Liver (tissue), 9 donors: Measurements from ENCODE around the gene PHOSPHO1. TPM values are rescaled to one million over a fixed set of nuclear protein-coding genes. Genes with fewer than 3 reads are reported as not detected.

Source experiments
- DNase-seq: peaks from one replicate; pipeline ENCODE4 v3.0.0-alpha.2; 2017; ENCODE audit warnings: low spot score
- H3K27ac ChIP-seq, 2 donors: one replicate each; pipeline ENCODE4 v1.7.0; 2013; ENCODE audit warnings: inconsistent platforms in 2 of 2, low read length in 2 of 2, control low read depth in 1 of 2, low read depth in 1 of 2, mild to moderate bottlenecking in 1 of 2
- H3K27me3 ChIP-seq, 4 donors: one replicate each; pipeline versions ENCODE4 v1.6.1 to v1.7.0; 2013; ENCODE audit warnings: low read length in 3 of 4, inconsistent platforms in 1 of 4, mild to moderate bottlenecking in 1 of 4, moderate library complexity in 1 of 4; ENCODE audit not compliant: control insufficient read depth in 4 of 4, insufficient read depth in 4 of 4
- H3K36me3 ChIP-seq, 4 donors: one replicate each; pipeline versions ENCODE4 v1.6.1 to v1.7.0; 2013; ENCODE audit warnings: low read length in 3 of 4, mild to moderate bottlenecking in 3 of 4, low read depth in 1 of 4, moderate library complexity in 1 of 4; ENCODE audit not compliant: control insufficient read depth in 4 of 4, insufficient read depth in 3 of 4
- H3K4me1 ChIP-seq, 4 donors: one replicate each; pipeline versions ENCODE4 v1.6.1 to v1.7.0; 2013; ENCODE audit warnings: low read length in 3 of 4, mild to moderate bottlenecking in 3 of 4, moderate library complexity in 1 of 4; ENCODE audit not compliant: control insufficient read depth in 4 of 4, insufficient read depth in 4 of 4
- H3K4me3 ChIP-seq, 3 donors: one replicate each; pipeline versions ENCODE4 v1.6.1 to v1.7.0; 2013; ENCODE audit warnings: low read length in 3 of 3, control low read depth in 1 of 3, low read depth in 1 of 3, mild to moderate bottlenecking in 1 of 3
- H3K9ac ChIP-seq, 2 donors: one replicate each; pipeline ENCODE4 v1.7.0; 2013; ENCODE audit warnings: low read length in 2 of 2, mild to moderate bottlenecking in 2 of 2, moderate library complexity in 2 of 2, control low read depth in 1 of 2, low read depth in 1 of 2
- H3K9me3 ChIP-seq, 4 donors: one replicate each; pipeline versions ENCODE4 v1.6.1 to v1.7.0; 2013; ENCODE audit warnings: low read length in 3 of 4; ENCODE audit not compliant: control insufficient read depth in 4 of 4
- EGR1 ChIP-seq, 2 donors: IDR thresholded peaks; 2 replicates each; pipeline ENCODE4 v1.6.1; 2016 to 2018; ENCODE audit warnings: antibody characterized with exemption in 2 of 2, low read depth in 2 of 2
- FOXA1 ChIP-seq: IDR thresholded peaks from 2 replicates; pipeline ENCODE4 v1.6.1; 2016; ENCODE audit warnings: antibody characterized with exemption
- FOXA2 ChIP-seq: IDR thresholded peaks from 2 replicates; pipeline ENCODE4 v1.6.1; 2016; ENCODE audit warnings: antibody characterized with exemption
- GABPA ChIP-seq, 2 donors: IDR thresholded peaks in 1 of 2; conservative IDR thresholded peaks in 1 of 2; 2 replicates each; pipeline ENCODE4 v1.6.1; 2016; ENCODE audit warnings: antibody characterized with exemption in 2 of 2, mild to moderate bottlenecking in 1 of 2, moderate library complexity in 1 of 2
- HNF4A ChIP-seq, 2 donors: conservative IDR thresholded peaks; 2 replicates each; pipeline ENCODE4 v1.6.1; 2016; ENCODE audit warnings: antibody characterized with exemption in 2 of 2, mild to moderate bottlenecking in 2 of 2
- HNF4G ChIP-seq: IDR thresholded peaks from 2 replicates; pipeline ENCODE4 v1.6.1; 2016; ENCODE audit warnings: antibody characterized with exemption
- JUND ChIP-seq, 2 donors: IDR thresholded peaks; 2 replicates each; pipeline ENCODE4 v1.6.1; 2016; ENCODE audit warnings: antibody characterized with exemption in 2 of 2
- NR2F2 ChIP-seq: IDR thresholded peaks from 2 replicates; pipeline ENCODE4 v1.6.1; 2016; ENCODE audit warnings: antibody characterized with exemption
- RAD21 ChIP-seq, 2 donors: IDR thresholded peaks; 2 replicates each; pipeline ENCODE4 v1.6.1; 2016; ENCODE audit warnings: antibody characterized with exemption in 2 of 2, mild to moderate bottlenecking in 2 of 2
- RXRA ChIP-seq, 2 donors: IDR thresholded peaks; 2 replicates each; pipeline ENCODE4 v1.6.1; 2017 to 2018; ENCODE audit warnings: antibody characterized with exemption in 2 of 2, mild to moderate bottlenecking in 1 of 2
- SP1 ChIP-seq: IDR thresholded peaks from 2 replicates; pipeline ENCODE4 v1.6.1; 2018; ENCODE audit warnings: antibody characterized with exemption, mild to moderate bottlenecking
- TAF1 ChIP-seq: conservative IDR thresholded peaks from 2 replicates; pipeline ENCODE4 v1.6.1; 2016; ENCODE audit warnings: antibody characterized with exemption, mild to moderate bottlenecking
- YY1 ChIP-seq: IDR thresholded peaks from 2 replicates; pipeline ENCODE4 v1.6.1; 2016; ENCODE audit warnings: antibody characterized with exemption, mild to moderate bottlenecking
- WGBS: extraction: QIAGEN DNeasy Blood & Tissue Kit; methylation state at CpG from one replicate; pipeline ENCODE4 v1.1.7; 2013; 5-methylcytosine and 5-hydroxymethylcytosine counted together
- polyA plus RNA-seq, 2 donors: library from polyadenylated mRNA; stranded (reverse) in 1 of 2; unstranded in 1 of 2; fragments of 200-250 nt in 1 of 2; fragments of >200 nt in 1 of 2; fragmentation: Nextera tagmentation in 1 of 2; extraction: Ambion mirVana in 1 of 2; gene quantifications; one replicate each; pipeline versions ENCODE4 v1.2.1 to v1.2.3, GENCODE V29; 2013 to 2015
- total RNA-seq, 2 donors: library from RNA; depleted of rRNA; stranded (reverse); fragments of >200 nt; gene quantifications; one replicate each; pipeline ENCODE4 v1.2.3, GENCODE V29; 2014
- TF ChIP-seq, protein P1 (sequence below): IDR thresholded peaks from 2 replicates; pipeline ENCODE4 v1.6.1; 2016; ENCODE audit warnings: antibody characterized with exemption, mild to moderate bottlenecking
- TF ChIP-seq, protein P2 (sequence below): IDR thresholded peaks from 2 replicates; pipeline ENCODE4 v1.6.1; 2016; ENCODE audit warnings: antibody characterized with exemption
- TF ChIP-seq, protein P3 (sequence below): IDR thresholded peaks from 2 replicates; pipeline ENCODE4 v1.6.1; 2016; ENCODE audit warnings: antibody characterized with exemption
- TF ChIP-seq, protein P4 (sequence below): fragments of 150-350 bp; IDR thresholded peaks from 2 replicates; pipeline ENCODE4 v1.5.1; 2017; ENCODE audit warnings: improper control_type of control experiment, low read depth, low read length; ENCODE audit not compliant: missing input control
- TF ChIP-seq, protein P5 (sequence below): IDR thresholded peaks from 2 replicates; pipeline ENCODE4 v1.6.1; 2016; ENCODE audit warnings: antibody characterized with exemption
- donor health status: healthy.
- donor health status: healthy.
- donor health status: healthy.
- donor health status: healthy.
- donor health status: healthy.

Gene PHOSPHO1
- total and polyA plus RNA-seq, 4 donors = 0.22 to 99.4 (median 0.40) TPM

DNA sequence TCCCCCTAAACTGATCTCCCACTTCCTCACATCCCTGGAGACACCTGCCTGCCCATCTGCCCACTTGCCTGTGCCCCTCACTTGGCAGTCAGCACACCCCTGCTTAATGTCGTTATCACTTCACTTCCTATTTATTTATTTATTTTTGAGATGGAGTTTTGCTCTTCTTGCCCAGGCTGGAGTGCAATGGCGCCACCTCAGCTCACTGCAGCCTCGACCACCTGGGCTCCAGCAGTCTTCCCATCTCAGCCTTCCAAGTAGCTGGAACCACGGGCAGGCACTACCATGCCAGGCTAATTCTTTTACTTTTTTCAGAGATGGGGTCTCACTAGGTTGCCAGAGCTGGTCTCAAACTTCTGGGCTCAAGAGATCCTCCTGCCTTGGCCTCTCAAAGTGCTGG is 23.5 kb upstream of the PHOSPHO1 start:
- TF ChIP-seq NR2F2 = no peak
- TF ChIP-seq JUND (IDR thresholded peaks at IDR 0.05) = no peak
- no peak for TF ChIP-seq EGR1 (IDR thresholded peaks at IDR 0.05; ENCODE audit: low read depth in 2 of 2)
- no peak for TF ChIP-seq RAD21 (IDR thresholded peaks at IDR 0.05)
- no peak for TF ChIP-seq FOXA2
- TF ChIP-seq, protein P1, sequence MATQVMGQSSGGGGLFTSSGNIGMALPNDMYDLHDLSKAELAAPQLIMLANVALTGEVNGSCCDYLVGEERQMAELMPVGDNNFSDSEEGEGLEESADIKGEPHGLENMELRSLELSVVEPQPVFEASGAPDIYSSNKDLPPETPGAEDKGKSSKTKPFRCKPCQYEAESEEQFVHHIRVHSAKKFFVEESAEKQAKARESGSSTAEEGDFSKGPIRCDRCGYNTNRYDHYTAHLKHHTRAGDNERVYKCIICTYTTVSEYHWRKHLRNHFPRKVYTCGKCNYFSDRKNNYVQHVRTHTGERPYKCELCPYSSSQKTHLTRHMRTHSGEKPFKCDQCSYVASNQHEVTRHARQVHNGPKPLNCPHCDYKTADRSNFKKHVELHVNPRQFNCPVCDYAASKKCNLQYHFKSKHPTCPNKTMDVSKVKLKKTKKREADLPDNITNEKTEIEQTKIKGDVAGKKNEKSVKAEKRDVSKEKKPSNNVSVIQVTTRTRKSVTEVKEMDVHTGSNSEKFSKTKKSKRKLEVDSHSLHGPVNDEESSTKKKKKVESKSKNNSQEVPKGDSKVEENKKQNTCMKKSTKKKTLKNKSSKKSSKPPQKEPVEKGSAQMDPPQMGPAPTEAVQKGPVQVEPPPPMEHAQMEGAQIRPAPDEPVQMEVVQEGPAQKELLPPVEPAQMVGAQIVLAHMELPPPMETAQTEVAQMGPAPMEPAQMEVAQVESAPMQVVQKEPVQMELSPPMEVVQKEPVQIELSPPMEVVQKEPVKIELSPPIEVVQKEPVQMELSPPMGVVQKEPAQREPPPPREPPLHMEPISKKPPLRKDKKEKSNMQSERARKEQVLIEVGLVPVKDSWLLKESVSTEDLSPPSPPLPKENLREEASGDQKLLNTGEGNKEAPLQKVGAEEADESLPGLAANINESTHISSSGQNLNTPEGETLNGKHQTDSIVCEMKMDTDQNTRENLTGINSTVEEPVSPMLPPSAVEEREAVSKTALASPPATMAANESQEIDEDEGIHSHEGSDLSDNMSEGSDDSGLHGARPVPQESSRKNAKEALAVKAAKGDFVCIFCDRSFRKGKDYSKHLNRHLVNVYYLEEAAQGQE = no peak
- no peak for TF ChIP-seq HNF4G
- TF ChIP-seq, protein P2, sequence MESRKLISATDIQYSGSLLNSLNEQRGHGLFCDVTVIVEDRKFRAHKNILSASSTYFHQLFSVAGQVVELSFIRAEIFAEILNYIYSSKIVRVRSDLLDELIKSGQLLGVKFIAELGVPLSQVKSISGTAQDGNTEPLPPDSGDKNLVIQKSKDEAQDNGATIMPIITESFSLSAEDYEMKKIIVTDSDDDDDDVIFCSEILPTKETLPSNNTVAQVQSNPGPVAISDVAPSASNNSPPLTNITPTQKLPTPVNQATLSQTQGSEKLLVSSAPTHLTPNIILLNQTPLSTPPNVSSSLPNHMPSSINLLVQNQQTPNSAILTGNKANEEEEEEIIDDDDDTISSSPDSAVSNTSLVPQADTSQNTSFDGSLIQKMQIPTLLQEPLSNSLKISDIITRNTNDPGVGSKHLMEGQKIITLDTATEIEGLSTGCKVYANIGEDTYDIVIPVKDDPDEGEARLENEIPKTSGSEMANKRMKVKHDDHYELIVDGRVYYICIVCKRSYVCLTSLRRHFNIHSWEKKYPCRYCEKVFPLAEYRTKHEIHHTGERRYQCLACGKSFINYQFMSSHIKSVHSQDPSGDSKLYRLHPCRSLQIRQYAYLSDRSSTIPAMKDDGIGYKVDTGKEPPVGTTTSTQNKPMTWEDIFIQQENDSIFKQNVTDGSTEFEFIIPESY = no peak
- 64% methylated on average over 4 of the region's 4 CpGs for WGBS

DNA sequence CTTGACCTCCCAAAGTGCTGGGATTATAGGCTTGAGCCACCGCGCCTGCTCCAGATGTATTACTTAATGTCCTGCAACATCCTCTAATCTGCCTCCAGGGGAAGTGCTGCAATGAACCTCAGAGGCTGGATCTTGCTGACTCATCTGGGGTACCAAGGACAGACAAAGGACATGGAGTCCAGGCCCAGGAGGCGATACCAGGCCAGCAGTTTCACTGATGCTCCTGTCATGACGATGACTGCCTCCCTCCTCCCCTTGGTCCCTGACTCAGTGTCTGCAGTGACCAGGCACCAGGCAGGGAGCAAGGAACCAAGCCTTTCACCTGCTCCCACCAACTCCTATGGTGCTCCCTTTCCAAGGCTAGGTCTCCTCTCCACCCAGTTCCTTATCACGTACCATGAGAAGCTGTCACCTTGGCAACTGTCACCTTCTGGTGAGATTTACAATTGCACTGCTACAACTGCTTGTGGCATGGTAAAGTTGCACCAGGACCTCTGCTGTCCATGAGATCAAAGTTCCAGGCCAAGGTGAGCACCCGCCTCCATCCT is 21.6 kb upstream of the PHOSPHO1 start:
- H3K36me3 ChIP-seq = no peaks in the 10 kb centered on the region
- no peaks in the 10 kb centered on the region for H3K27me3 ChIP-seq
- no peaks in the 10 kb centered on the region for H3K4me1 ChIP-seq
- no peak for TF ChIP-seq RXRA (IDR thresholded peaks at IDR 0.05)
- no peak for TF ChIP-seq RAD21 (IDR thresholded peaks at IDR 0.05)
- TF ChIP-seq, protein P1 = no peak
- no peak for TF ChIP-seq HNF4A (conservative IDR thresholded peaks at IDR 0.05)
- no peak for TF ChIP-seq YY1
- no peak for TF ChIP-seq FOXA1
- TF ChIP-seq, protein P2 = no peak
- TF ChIP-seq, protein P3, sequence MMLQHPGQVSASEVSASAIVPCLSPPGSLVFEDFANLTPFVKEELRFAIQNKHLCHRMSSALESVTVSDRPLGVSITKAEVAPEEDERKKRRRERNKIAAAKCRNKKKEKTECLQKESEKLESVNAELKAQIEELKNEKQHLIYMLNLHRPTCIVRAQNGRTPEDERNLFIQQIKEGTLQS = no peak
- no peak for TF ChIP-seq EGR1 (IDR thresholded peaks at IDR 0.05; ENCODE audit: low read depth in 2 of 2)
- TF ChIP-seq HNF4G = no peak
- no peak for TF ChIP-seq GABPA (IDR thresholded peaks at IDR 0.05 in 1 of 2, conservative IDR thresholded peaks at IDR 0.05 in 1 of 2)
- no peak for TF ChIP-seq TAF1
- no peak for TF ChIP-seq SP1
- TF ChIP-seq, protein P4, sequence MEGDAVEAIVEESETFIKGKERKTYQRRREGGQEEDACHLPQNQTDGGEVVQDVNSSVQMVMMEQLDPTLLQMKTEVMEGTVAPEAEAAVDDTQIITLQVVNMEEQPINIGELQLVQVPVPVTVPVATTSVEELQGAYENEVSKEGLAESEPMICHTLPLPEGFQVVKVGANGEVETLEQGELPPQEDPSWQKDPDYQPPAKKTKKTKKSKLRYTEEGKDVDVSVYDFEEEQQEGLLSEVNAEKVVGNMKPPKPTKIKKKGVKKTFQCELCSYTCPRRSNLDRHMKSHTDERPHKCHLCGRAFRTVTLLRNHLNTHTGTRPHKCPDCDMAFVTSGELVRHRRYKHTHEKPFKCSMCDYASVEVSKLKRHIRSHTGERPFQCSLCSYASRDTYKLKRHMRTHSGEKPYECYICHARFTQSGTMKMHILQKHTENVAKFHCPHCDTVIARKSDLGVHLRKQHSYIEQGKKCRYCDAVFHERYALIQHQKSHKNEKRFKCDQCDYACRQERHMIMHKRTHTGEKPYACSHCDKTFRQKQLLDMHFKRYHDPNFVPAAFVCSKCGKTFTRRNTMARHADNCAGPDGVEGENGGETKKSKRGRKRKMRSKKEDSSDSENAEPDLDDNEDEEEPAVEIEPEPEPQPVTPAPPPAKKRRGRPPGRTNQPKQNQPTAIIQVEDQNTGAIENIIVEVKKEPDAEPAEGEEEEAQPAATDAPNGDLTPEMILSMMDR = no peak
- TF ChIP-seq FOXA2 = no peak
- no peak for TF ChIP-seq NR2F2
- no peak for TF ChIP-seq JUND (IDR thresholded peaks at IDR 0.05)
- TF ChIP-seq, protein P5, sequence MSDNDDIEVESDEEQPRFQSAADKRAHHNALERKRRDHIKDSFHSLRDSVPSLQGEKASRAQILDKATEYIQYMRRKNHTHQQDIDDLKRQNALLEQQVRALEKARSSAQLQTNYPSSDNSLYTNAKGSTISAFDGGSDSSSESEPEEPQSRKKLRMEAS = no peak
- 84% methylated on average over 6 of the region's 6 CpGs for WGBS
- no peaks in the 10 kb centered on the region for H3K9me3 ChIP-seq
- DNase-seq = no peak
- H3K9ac ChIP-seq = no peak overlapping the region
- H3K27ac ChIP-seq = no peak overlapping the region
- no peak overlapping the region for H3K4me3 ChIP-seq

More for the DNA sequence above, 23.5 kb upstream of the PHOSPHO1 start:
- Histone ChIP-seq H3K9me3 (no peaks in the 10 kb centered on the region), H3K4me1 (no peaks in the 10 kb centered on the region), H3K27me3 (no peaks in the 10 kb centered on the region), H3K4me3 (no peak overlapping the region), H3K9ac (no peak overlapping the region), H3K36me3 (no peaks in the 10 kb centered on the region), H3K27ac (no peak overlapping the region)
- DNase-seq = no peak
